Mucosa of gallbladder (tissue), 1 donor: ENCODE measurements around the gene JARID2. TPM values are rescaled to one million over a fixed set of nuclear protein-coding genes. Genes with fewer than 3 reads are reported as not detected.
A peak's percentile ranks its signal among the peaks of the same experiment; 100 is the strongest.

Source experiments
- DNase-seq: peaks from one replicate; pipeline ENCODE4 v3.0.0-alpha.2; 2020; ENCODE audit warnings: low spot score
- total RNA-seq: library from RNA; stranded (reverse); gene quantifications from one replicate; pipeline ENCODE4 v1.2.1, GENCODE V29; 2021
- donor health status: DM: no; HTN: no; CAD: no.

Gene JARID2
- 10.7 TPM for total RNA-seq

DNA sequence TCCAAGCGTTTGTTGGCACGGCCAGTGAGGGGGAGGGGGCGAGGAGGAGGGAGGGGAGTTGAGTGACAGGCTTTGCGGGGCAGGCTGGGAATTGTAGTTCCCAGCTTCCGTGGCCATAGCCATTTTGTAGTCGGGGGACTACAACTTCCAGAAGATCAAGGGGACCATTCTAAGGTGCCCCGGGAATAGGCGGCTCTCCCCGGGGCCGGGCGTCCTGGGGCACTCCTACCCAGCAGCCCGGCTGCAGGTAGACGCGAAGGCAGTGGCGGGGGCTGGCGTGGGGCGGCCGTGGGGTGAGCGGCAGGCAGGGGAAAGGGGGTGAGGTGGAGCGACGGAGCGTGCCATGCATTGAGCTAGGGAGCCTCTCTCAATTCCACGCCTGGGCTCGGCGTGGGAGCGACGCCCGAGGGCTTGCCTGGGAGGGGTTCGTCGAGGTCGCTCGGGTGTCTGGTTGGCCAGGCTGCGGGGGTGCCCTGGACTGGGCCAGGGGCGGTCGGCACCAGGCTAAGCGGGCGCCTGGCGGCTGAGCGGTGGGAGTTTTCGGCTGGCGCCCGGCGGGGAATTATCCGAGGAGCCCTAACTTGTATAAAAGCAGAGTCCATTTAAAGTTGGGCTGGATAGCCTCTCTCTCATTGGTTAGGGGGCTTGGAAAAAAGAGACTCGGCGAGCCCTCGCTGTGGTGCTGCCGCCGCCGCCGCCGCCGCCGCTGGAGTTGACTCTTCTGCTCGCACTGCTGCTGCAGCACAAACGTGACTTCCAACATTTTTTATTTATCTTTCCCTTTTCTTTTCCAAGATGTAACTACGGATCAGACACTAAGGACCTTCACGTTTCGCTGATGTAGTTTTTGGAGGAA lies at the start of gene JARID2:
JARID2 (plus strand) TSS at position 709 of the 856 bp plus-strand sequence. CDS start 471 bp downstream, outside the sequence.
- DNase-seq, result peak; percentile 98

DNA sequence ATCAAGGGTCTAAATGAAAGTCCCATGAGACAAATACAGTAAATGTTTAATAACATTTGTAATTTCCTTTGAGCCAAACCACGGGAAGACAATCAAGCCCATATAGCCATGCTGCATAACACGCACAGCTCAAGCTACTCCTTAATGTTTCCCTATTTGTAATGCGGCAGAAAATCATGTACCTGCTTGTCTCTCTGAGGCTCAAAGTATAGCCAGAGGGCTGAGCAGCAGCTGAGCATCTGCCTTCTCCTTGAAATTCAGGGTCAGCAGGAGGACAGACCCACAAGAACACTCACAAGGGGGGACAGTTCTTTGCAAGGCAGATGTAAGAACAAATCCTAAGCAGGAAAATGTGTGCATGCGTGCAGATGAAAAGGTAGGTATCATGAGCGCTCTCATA lies 45.8 kb upstream of the JARID2 start:
- no peak for DNase-seq

DNA sequence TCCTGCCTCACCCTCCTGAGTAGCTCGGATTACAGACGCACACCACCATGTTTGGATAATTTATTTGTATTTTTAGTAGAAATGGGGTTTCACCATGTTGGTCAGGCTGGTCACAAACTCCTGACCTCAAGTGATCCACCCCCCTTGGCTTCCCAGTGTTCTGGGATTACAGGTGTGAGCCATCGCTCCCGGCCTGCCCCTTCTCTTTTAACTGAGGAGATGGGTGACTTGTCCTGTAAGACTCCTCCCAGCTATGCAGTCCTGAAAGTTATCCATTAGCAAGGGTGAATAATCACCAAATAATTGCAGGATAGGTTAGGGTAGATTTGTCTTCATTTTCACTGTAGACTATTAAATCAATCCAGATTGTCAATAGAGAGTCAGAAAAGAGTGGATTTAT lies 40.5 kb upstream of the JARID2 start:
- no peak for DNase-seq

DNA sequence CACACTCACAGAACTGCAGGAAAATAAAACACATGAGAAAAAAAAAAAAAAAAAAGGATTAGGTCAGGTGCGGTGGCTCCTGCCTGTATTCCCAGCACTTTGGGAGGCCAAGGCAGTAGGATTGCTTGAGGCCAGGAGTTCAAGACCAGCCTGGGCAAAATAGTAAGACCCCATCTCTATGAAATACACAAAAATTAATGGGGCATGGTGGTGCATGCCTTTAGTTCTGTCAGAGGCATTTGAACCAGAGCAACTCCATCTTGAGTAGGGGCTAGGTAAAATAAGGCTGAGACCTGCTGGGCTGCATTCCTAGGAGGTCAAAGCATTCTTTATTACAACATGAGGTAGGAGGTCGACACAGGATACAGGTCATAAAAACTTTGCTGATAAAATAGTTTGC lies 39.0 kb upstream of the JARID2 start:
- DNase-seq, result no peak

DNA sequence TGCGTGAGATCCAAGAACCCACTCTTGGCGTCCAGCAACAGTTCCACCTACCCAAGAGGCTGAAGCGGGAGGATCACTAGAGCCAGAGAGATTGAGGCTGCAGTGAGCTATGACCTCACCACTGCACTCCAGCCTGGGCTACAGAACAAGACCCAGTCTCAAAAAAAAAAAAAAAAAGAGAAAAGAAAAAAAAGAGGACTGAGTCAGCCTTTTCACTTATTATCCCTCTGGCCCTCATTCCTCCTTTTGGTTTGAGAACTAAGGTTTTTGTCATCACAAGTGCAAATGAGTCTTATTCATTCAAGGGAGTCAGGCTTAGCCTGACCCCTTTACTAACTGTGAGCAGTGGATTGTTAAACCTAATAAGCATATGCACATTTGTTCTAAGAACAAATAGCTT lies 37.9 kb upstream of the JARID2 start:
- DNase-seq, result no peak

DNA sequence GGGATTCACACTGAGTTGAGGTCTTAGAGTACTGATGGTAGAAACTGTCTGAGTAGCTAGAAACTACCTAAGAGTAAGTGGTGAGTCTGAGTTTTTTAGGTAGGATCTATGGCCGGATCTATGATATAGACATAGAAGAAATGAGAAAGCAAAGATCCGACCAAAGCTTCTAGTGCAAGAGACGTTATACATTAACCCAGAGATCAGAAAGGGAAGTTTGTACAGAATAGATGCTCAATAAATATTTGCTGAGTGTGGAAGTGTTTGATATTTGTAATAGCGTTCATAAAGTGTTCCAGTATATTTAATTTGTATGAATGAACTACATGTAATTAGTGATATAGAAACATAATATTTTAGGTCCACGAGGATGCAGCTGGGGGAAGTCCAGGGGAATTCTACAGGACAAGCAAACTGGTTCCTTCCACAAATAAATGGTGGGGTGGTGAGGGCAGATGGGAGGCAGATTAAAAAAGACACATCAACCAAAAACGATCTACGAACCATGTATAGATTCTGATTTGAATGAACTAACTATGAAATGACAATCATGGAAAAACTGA lies 31.9 kb upstream of the JARID2 start:
- DNase-seq, result no peak

DNA sequence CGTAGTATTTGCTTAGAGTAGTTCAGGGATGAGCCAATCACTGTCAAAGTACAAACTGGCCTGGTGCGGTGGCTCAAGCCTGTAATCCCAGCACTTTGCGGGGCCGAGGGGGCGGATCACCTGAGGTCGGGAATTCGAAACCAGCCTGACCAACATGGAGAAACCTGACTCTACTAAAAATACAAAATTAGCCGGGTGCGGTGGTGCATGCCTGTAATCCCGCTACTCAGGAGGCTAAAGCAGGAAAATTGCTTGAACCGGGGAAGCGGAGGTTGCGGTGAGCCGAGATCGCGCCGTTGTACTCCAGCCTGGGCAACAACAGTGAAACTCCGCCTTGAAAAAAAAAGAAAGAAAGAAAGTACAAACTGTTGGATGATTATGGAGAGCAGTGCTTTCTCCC lies 27.5 kb upstream of the JARID2 start:
- no peak for DNase-seq

DNA sequence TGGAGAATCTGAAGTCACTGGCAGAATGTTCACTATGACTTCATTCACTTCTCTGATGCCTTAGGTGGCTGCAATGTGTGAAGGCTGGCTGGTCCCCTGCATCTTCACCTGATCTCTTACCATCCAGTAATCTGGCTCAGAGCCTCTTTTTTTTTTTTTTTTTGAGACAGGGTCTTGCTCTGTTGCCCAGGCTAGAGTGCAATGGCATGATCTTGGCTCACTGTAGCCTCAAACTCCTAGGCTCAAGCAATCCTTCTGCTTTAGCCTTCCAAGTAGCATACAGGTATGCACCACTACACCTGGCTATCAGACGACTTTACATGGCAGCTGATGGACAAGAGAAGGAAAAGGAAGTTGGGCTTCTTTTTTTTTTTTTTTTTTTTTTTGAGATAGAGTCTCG lies 25.8 kb upstream of the JARID2 start:
- no peak for DNase-seq

DNA sequence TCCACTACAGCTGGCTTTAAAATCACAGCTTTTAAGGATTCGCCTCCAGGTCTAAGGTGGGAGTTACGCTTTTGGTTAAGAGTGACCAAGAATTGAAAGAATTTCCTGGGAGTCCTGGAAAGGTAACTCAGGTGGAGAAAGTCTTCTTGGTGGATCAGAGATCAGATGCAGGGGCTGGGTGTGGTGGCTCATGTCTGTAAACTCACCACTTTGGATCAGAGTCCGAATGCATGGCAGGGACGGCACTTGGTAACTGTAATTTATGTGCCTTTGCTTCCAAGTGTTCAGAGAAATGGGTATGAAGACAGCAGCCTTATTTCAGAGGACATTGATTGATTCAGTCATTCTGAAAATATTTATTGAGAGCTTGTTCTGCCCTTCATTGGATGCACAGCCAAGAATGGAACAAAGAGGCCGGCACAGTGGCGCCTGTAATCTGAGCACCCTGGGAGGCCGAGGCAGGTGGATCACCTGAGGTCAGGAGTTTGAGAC lies 18.0 kb upstream of the JARID2 start:
- DNase-seq, result no peak

DNA sequence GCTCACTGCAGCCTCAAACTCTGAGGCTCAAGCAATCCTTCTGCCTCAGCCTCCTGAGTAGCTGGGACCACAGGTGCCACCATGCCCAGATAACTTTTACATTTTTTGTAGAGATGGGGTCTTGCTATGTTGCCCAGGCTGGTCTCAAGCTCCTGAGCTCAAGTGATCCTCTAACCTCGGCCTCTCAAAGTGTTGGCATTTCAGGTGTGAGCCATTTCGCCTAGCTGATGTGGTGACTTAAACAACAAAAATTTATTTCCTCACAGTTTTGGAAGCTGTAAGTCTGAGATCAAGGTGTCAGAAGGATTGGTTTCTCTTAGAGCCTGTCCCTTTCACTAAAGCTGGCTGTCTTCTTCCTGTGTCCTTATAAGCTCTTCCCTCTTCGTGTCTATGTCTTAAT lies 15.0 kb upstream of the JARID2 start:
- no peak for DNase-seq

DNA sequence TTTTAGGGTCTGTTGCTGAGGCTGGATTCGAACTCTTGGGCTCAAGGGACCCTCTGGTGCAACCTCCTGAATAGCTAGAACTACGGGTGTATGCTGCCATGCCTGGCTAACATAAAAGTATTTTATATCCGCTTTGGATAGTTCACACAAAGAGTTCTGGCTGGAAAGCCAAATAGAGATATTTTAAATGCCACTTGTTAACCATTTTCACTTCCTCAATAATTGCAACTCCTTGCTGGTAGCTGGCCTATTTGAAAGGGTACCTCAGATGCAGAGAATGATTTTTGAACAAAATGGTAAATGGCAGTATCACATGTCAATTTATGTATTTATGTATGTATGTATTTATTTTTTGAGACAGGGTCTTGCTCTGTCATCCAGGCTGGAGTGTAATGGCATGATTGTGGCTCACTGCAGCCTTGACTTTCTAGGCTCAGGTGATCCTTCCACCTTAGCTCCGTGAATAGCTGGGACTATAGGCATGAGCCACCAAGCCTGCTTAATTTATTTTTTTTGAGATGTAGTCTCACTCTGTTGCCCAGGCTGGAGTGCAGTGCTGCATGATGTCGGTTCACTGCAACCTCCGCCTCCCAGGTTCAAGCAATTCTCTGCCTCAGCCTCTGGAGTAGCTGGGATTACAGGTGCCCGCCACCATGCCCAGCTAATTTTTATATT lies 12.9 kb upstream of the JARID2 start:
- DNase-seq, result no peak

DNA sequence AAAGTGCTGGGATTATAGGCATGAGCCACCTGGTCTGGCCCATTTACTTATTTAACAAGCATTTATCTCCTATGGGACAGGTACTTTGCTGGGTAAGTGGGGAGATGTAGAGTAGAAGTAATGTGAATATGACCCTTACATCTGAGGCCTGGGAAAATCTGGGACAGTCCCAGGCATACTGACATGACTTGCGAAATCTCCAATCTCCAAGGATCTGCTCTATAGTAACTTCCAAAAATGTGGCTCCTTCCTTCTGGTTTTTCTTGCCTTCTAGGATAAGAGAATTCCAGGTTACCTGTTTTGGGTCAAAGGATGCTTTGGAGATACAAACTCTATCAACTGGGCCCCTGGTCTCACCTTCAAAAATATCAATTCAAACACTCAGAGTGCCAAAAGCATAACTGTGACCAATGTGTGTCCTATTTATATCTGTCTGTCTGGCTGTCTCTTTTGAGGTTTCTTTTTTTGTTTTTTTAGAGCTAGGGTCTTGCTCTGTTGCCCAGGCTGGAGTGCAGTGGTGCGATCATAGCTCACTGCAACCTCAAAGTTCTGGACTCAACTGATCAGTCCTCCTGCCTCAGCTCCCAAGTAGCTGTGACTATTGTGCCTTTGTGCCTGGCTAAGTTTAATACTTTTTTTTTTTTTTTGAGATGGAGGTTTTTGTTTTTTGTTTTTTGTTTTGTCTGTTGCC lies 11.7 kb upstream of the JARID2 start:
- DNase-seq, result no peak

DNA sequence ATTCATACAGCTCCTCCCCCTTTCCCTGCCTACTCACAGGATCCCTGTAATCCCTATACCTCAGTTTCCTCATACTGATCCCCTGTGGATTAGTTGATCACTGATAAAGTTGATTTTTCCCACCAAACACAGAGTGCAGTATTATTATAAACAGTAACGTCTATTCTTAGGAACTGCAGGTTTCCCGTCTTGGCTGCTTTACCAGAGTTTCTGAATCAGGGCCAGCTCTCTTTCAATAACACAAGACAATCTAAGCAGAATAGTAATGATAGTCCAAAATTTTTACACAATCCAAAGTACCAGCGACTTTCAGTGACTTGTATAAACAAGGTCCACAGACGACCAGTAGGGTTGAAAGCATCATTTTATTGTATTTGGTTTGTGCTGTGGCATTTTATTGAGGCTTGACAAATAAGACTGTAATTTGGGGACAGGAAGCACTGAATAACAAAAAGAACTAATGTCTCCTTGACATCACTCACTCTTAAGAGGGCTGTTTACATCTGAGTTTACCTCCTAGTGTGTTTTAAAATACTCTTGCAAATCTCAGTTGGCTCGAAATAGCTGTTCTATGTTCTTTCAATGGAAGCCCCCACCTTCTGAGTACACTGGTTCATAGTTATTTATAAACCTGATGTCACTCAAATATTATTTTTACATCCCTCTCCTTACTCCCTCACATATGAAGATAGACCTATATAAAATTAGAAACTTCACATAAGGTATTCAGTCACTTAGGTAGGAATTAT lies 6.1 kb upstream of the JARID2 start:
- no peak for DNase-seq

DNA sequence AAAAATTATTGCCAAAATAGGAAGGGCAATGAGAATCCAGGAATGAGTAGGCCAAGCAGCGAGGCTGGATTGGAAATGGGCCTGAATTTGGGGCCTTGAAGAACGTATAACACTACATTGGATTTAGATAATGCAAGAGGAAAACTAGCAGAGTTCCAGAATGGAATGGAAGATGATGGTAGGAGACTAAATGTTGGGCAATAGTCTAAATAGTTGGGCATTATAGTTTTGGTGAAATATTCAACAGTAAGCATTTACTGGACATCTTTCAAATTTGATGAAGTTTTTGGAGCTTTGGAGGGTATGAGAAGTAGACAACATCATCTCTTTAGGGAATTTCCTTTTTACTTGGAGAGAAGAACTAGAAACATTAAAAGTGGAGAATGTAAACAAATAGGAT lies 3.4 kb upstream of the JARID2 start:
- no peak for DNase-seq

DNA sequence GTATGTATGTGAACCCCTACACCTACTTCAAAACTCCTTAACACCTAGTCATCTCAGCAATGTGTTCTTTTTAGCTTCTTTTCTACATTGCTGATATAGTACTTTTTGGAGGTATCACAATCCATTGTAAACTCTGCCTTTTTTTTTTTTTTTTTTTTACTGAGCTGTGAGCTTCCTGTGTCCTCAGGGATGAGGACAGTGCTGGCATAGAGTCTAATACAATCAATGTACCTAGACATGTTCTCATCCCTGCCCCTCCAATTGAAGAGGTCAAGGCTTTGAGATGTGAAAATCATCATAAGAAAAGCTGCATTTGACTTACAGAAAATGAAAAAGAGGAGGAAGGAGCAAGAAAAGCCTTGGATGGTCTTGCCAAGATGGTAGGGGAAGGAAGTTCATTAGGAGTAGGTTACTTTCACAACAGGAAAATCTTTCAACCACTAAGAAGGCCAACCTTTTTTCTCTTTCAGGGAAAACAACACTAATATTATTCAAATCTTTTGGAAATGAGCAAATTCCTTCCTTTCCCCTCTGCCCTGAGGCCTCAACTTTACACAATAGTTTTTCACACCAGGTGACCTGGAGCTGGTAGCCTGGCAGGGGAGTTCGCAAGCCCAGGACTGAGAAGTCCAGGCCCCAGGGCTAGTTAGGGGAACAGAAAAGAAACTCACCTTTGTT lies 2.8 kb upstream of the JARID2 start:
- DNase-seq, result no peak

DNA sequence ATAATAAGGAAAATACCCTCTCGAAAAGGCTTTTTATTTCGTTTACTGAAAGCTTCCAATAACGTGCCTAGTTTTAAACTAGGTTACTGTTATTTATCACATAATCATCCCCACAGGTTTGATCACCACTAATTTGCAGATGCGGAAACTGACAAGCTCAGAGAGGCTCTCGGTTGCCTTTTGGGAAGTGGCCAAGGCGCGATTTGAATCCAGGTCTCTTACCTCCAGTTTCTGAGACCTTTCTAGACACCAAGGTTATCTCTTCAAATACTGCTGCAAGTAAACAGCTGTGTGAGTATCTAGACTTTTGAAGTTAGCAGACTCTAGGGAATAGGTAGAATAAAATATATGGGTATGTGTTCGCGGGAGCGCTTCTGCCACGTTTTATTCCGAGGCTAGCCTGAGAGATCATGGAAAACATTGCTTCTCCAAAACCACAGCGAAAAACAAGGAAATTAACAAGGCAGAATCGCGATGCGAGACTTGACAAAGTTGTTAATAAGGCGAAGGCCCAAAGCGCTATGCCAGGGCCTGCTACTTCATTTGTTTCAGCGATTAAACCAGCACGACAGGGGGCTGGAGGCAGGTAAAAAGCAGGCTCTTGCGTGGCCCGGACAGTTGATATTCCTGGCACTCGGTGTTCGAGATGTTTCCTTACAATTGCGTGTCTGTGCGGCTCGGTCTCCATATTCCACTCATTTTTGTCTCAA lies 1.8 kb upstream of the JARID2 start:
- no peak for DNase-seq

DNA sequence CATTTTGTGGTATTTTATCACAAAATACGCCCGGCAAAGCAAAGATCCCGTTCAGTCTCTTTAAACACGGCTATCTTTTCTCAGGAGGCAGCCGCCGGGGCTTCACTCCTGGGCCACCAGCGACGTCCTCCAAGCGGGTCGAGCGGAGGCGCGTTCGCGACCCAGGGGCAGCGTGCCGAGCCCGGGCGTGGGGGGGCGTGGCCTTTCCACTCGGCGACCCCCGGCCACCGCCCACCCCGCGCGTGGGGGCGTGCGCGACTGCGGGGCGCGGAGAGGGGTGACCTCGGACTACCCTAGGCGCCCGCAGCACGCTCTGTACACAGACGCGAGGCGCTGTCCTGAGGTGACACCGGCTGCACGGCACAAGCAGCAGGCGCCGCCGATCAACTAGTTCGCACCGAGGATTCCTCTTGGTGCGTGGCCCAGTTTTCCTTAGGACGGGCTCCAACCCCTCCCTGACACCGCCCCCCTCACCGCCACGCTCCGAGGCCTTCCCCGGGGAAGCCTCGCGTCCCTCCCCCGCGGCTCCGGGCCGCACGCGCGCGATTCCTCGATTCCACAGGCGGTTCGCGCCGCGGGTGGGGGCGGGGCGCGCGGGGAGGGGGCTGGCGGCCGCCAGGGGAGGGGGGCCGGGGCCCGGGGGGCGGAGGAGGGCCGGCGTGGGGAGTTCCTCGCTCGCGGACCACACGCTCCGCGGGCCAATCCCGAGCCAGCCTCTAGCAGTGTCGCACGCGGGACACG lies 1.1 kb upstream of the JARID2 start:
- peak; percentile 72 for DNase-seq

DNA sequence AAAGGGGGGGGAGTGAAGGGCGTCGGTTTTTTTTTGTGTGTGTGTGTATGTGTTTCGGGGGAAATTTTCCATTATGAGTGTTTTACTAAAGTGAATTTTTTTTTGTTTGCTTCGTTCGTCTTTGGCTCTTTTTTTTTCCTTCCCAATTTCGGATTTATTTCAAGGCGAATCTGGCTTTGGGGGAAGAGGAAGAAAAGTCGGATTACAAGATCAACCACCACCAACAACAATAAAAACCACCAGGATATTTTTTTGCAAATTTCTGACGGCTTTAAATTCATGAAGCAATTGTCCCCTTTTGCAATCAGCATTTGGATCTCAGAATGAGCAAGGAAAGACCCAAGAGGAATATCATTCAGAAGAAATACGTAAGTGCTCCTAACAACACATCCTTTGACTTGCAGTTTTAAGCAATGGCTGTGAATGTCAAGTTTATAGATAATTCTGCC lies 372 bp downstream of the JARID2 start:
- DNase-seq, result no peak
